Measurements from ENCODE around the gene FGFBP3.
"Not testable (repeated sequence)": the region's sequence is repeated elsewhere in the genome, so short reads cannot be mapped to it uniquely, and the experiment has no call there.

Gene FGFBP3

DNA sequence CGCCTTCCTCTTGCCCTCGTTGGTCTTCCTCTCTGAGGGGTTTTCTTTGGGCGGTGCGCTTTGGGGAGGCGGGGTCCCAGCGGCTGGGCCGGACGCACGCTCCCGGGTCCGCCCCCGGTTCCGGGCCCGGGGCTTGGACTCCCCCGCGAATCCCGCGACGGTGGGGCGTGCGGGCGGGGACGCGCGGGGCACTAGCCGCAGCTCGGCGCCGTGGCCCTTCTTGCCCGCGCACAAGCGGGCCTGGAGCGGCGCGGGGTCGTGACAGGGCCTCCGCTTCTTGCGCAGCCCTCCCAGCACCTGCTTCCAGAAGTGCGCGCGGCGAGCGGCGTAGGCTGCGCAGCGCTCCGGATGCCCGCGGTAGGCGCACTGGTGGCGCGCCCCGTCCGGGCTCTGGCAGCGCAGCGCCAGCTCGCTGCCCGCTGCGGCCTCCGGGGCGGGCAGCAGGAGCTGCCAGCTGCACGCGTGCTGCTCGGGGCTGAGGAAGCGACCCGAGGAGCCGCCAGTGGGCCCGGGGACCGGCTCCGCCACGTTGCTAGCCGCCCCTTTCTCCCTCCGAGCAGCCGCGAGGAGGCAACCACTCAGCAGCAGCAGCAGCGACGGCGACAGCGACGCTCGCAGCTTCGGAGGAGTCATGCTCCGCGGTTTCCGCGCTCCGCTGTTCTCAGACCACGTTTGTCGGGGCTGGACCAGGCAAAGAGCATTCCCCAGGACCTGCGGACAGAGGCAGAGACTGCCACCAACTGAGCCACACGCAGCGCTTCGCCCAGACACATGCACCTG lies 759 bp downstream of the FGFBP3 start:
- Histone ChIP-seq H4K20me1 (no peaks in the 10 kb centered on the region), H3K9me3 (replicated peaks in 1 of 11) (no peaks in the 10 kb centered on the region), H3K9ac (peak overlapping the region; percentile 77 to 91 (median 85)), H3K36me3 (peaks cover 0 to 14% (median 0%) of the 10 kb centered on the region in 11 experiments; a peak in 3 of 22 replicates), H3K4me2 (peak overlapping the region; percentile 84 to 96 (median 93)), H3K27ac (peak overlapping the region; percentile 49 to 89 (median 85); a peak in 21 of 22 replicates), H3K4me1 (peaks cover 16 to 32% (median 26%) of the 10 kb centered on the region in 10 experiments), H3K4me3 (peak overlapping the region; percentile 72 to 96 (median 86)), H3K27me3 (no peaks in the 10 kb centered on the region)
- no peak for TF ChIP-seq Cebpa-rat (IDR thresholded peaks at IDR 0.05)

DNA sequence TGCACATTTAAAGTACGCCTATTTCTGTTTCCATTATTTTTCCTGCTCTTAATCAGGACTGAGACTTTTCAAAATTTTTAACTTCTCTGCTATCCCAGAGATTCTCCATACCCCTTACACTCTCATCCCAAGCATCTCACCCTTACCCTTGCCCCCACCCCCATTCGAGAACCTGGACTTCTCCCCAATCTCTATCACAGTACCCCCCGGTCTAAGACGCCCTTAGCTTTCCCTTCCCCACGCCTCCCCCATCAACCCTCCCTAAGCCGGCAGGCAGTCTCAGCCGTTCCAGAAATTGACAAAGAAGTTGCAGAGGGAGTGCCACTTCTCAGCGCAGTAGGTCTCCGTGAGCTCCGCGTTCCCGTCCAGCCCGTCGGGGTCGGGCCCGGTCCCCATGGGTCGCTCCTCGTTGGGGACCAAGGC lies 1.4 kb downstream of the FGFBP3 start:
- H3K4me2 ChIP-seq = peak overlapping the region; percentile 84 to 96 (median 93)
- H3K9me3 ChIP-seq (replicated peaks in 1 of 11) = no peaks in the 10 kb centered on the region
- peaks cover 19 to 38% (median 26%) of the 10 kb centered on the region in 10 experiments for H3K4me1 ChIP-seq
- H3K36me3 ChIP-seq = peaks cover 0 to 14% (median 0%) of the 10 kb centered on the region in 11 experiments; a peak in 3 of 22 replicates
- no peaks in the 10 kb centered on the region for H4K20me1 ChIP-seq
- H3K9ac ChIP-seq = peak overlapping the region; percentile 77 to 91 (median 85)
- peak overlapping the region; percentile 72 to 96 (median 86) for H3K4me3 ChIP-seq
- TF ChIP-seq Cebpa-rat (IDR thresholded peaks at IDR 0.05) = no peak
- H3K27me3 ChIP-seq = no peaks in the 10 kb centered on the region
- peak overlapping the region; percentile 49 to 89 (median 85); a peak in 21 of 22 replicates for H3K27ac ChIP-seq

DNA sequence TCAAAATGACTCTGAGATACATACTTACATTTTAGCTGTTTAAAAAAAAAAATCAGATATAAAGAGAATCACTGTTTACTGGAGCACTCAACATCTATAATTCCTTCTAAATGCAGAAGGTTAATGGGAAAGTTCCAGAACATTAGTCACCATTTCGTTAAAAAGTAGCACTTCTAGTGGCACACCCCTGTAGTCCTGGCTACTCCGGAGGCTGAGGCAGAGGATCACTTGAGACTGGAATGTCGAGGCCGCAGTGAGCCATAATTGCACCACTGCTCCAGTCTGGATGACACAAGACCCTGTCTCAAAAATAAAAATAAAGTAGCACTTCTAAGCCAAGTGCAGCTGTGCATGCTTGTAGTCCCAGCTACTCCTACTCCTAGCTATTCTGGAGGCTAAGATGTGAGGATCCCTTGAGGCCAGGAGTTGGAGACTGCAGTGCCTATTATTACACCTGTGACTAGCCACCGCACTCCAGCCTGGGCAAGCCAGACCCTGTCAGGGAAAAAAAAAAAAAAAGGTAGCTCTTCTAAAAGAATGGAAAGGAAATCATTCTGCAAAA lies 2.2 kb downstream of the FGFBP3 start:
- Histone ChIP-seq H4K20me1 (no peaks in the 10 kb centered on the region), H3K4me2 (peak overlapping the region; percentile 84 to 96 (median 93); a peak in 21 of 22 replicates), H3K9me3 (replicated peaks in 1 of 11) (no peaks in the 10 kb centered on the region), H3K27me3 (no peaks in the 10 kb centered on the region), H3K36me3 (peaks cover 0 to 14% (median 0%) of the 10 kb centered on the region in 11 experiments; a peak in 3 of 22 replicates), H3K9ac (peak overlapping the region in 8 of 11 experiments; percentile 77 to 89 (median 85); a peak in 11 of 22 replicates), H3K4me1 (peaks cover 27 to 46% (median 34%) of the 10 kb centered on the region in 10 experiments), H3K27ac (no peak overlapping the region), H3K4me3 (peak overlapping the region in 9 of 10 experiments; percentile 72 to 95 (median 84); a peak in 16 of 20 replicates)
- TF ChIP-seq Cebpa-rat (IDR thresholded peaks at IDR 0.05) = no peak

DNA sequence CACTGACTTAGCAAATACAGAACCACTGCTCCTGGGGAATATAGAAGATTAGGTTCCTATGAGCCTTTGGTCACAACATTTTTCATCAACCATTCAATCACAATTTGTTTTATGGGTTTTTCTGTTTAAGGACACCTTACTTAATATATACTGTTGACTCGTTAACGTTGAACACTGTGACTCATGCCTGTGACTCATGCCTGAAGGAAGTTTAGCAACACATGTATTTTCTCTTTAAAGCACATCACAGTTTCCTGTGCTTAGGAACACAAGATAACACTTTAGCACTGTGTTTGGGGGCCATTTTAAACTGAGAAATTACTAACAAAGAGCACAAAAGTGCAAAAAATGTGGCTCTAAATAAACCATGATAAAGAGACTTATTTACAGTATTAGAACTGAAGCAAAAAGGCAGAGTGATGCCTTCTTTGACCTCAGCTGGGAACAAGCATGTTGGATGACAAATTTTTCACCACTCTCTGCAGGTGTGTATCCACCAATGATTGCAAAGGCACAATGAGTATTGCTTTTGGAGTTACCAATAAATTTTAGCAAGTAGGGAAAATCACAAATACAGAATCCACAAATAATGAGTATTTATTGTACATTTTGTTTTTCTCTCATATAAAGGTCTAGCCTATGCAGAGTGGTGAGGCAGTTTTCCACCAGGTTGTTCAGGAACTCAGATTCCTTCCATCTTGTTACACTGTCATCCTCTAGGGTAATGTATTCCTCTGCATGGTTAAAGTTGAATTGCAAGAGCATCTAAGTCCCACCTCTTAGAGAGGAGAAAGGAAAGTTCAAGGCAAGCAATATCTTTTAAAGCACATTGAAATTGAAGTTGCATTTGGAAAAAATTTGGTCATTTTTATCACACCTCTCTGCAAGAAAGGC lies 7.3 kb downstream of the FGFBP3 start:
- Histone ChIP-seq H3K9ac (peak overlapping the region in 9 of 11 experiments; percentile 5 to 60 (median 48); a peak in 12 of 22 replicates), H3K4me1 (peaks cover 11 to 50% (median 35%) of the 10 kb centered on the region in 10 experiments), H3K36me3 (peaks cover 0 to 14% (median 0%) of the 10 kb centered on the region in 11 experiments; a peak in 3 of 22 replicates), H3K4me3 (peak overlapping the region in 4 of 10 experiments; percentile 2 to 51 (median 22); a peak in 3 of 20 replicates), H4K20me1 (no peaks in the 10 kb centered on the region), H3K27me3 (no peaks in the 10 kb centered on the region), H3K4me2 (peak overlapping the region; percentile 37 to 86 (median 70); a peak in 21 of 22 replicates), H3K9me3 (replicated peaks in 1 of 11) (peaks cover 0 to 3% (median 0%) of the 10 kb centered on the region in 11 experiments; a peak in 1 of 22 replicates), H3K27ac (peak overlapping the region in 10 of 11 experiments; percentile 62 to 83 (median 76); a peak in 20 of 22 replicates)
- peak in 2 of 11 experiments; percentile 28 to 69; a peak in 4 of 22 replicates for TF ChIP-seq Cebpa-rat (IDR thresholded peaks at IDR 0.05)

DNA sequence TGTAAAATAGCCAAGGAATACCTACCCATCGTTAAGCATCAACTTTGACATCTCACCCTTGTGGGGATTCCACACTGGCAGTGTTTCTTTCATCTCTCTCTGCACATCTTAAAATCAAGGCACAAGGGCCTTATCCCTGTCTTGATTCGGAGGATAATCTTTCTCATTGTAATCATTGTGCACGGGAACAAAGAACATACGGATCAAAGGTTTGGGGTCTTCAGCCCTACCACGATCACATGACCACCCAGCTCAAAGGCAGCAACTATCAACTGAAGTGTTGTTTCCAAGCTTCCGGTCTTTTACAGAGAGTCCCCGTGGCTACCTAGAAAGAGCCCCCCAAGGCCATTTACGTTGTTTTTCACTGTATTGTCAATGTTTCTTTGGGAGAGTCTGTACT lies 11.9 kb downstream of the FGFBP3 start:
- Histone ChIP-seq H3K27me3 (no peaks in the 10 kb centered on the region), H3K4me3 (no peak overlapping the region), H3K36me3 (no peaks in the 10 kb centered on the region), H3K27ac (no peak overlapping the region), H4K20me1 (no peaks in the 10 kb centered on the region), H3K4me1 (peaks cover 6 to 24% (median 21%) of the 10 kb centered on the region in 10 experiments; a peak in 18 of 20 replicates), H3K9me3 (replicated peaks in 1 of 11) (peaks cover 0 to 11% (median 0%) of the 10 kb centered on the region in 11 experiments; a peak in 4 of 22 replicates), H3K4me2 (no peak overlapping the region), H3K9ac (no peak overlapping the region)
- TF ChIP-seq Cebpa-rat (IDR thresholded peaks at IDR 0.05) = no peak

DNA sequence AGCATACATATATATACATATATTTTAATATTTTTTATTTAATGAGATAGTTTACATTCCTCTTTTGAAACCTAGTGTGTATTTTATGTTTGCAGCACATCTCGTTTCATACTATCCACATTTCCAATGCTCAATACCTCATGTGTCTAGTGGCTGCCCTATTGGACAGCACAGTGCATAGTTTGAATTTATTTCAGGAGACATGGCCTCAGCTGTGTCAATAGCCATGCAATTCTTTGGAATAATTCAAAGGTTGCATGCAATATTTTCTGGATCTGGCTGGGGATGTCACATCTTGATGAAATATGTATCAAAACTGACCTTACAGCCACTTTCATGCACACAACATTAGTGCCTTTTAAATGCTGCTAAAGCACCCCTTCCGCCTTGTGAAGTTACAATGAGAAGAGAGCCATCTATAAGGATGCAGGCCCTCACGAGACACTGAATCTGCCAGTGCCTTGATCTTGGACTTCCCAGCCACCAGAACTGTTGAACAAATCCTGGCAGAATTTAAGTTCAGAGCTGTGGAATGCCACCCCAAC lies 13.0 kb downstream of the FGFBP3 start:
- Histone ChIP-seq H3K9me3 (replicated peaks in 1 of 11) (peaks cover 0 to 11% (median 0%) of the 10 kb centered on the region in 11 experiments; a peak in 4 of 22 replicates), H3K27ac (no peak overlapping the region), H4K20me1 (no peaks in the 10 kb centered on the region), H3K4me3 (no peak overlapping the region), H3K9ac (no peak overlapping the region), H3K27me3 (no peaks in the 10 kb centered on the region), H3K4me1 (peaks cover 0 to 12% (median 9%) of the 10 kb centered on the region in 10 experiments; a peak in 18 of 20 replicates), H3K36me3 (no peaks in the 10 kb centered on the region), H3K4me2 (no peak overlapping the region)
- TF ChIP-seq Cebpa-rat (IDR thresholded peaks at IDR 0.05) = no peak

DNA sequence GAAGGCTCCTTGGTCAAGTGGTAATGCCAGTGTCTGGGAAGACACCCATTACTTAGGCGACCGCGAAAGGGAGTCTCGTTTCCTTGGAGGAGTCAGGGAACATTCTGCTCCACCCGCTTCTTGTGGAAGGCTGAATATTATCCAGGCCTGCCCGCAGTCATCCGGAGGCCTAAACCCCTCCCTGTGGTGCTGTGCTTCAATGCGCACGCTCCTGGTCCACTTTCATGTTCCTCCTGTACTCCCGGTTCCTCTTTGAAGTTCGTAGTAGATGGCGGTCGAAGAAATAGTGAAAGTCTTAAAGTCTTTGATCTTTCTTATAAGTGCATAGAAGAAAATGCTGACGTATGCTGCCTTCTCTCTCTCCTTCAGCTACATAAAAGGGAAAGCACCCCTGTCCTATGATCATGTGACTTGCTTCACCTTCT lies 15.0 kb downstream of the FGFBP3 start:
- not testable (repeated sequence) for H3K4me1 ChIP-seq, H3K4me2 ChIP-seq, H3K27ac ChIP-seq, H3K4me3 ChIP-seq, H3K36me3 ChIP-seq, H3K27me3 ChIP-seq, H4K20me1 ChIP-seq, H3K9ac ChIP-seq
- peaks cover 0 to 11% (median 0%) of the 10 kb centered on the region in 11 experiments; a peak in 4 of 22 replicates for H3K9me3 ChIP-seq (replicated peaks in 1 of 11)

DNA sequence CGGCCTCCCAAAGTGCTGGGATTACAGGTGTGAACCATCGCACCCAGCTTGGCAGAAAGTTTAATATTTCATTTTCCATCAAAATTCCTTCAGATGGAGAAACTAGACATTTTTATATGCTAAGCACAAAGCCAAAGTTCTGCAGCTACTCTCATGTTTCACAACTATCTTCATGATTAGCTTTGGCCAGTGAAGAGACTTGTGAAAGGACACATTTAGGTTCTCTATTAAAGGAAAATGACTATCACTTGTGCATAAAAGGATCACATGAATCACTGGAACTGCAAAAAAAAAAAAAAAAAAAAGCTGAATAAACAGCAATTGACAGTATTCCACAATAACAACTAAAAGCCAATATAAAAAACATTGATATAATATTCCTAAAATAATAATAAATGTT lies 16.2 kb downstream of the FGFBP3 start:
- H3K27ac ChIP-seq = no peak overlapping the region
- no peak for TF ChIP-seq Cebpa-rat (IDR thresholded peaks at IDR 0.05)
- no peak overlapping the region for H3K4me2 ChIP-seq
- H3K27me3 ChIP-seq = peaks cover 1 to 7% (median 5%) of the 10 kb centered on the region in 11 experiments
- peaks cover 0 to 7% (median 0%) of the 10 kb centered on the region in 10 experiments; a peak in 6 of 20 replicates for H3K4me1 ChIP-seq
- H3K9me3 ChIP-seq (replicated peaks in 1 of 11) = peaks cover 0 to 11% (median 0%) of the 10 kb centered on the region in 11 experiments; a peak in 4 of 22 replicates
- H4K20me1 ChIP-seq = no peaks in the 10 kb centered on the region
- H3K9ac ChIP-seq = no peak overlapping the region
- H3K4me3 ChIP-seq = no peak overlapping the region
- no peaks in the 10 kb centered on the region for H3K36me3 ChIP-seq

Measured in BLaER1 treated with 17β-estradiol and CSF1 and Interleukin-3, amounts not matched to agents 10 nM and 100 nM (cell line).